IMR-90 (cell line): ENCODE data around the gene LGALS4. TPM values are rescaled to one million over a fixed set of nuclear protein-coding genes. Genes with fewer than 3 reads are reported as not detected.
"Not testable (repeated sequence)": the region's sequence is repeated elsewhere in the genome, so short reads cannot be mapped to it uniquely, and the experiment has no call there.

ENCODE experiments used
- ATAC-seq: fragments of 200-7000 bp; cut with Tn5 transposase; 2 replicates; pipeline ENCODE4 v1.9.1; 2020; ENCODE audit warnings: low read depth, mild to moderate bottlenecking, moderate library complexity
- BruUV-seq: library from RNA; stranded (reverse); fragments of 400-500 nt; replicated peaks from 2 replicates; lab custom pipeline; 2021; lab: Mats Ljungman, UMichigan
- CTCF ChIA-PET: fragments of 300-600 bp; formaldehyde crosslinking; extraction: SDS; loops from one replicate; lab custom pipeline; 2021; ENCODE audit warnings: antibody characterized with exemption; lab: Yijun Ruan, JAX
- POLR2A ChIA-PET: fragments of 300-600 bp; sonication (Branson Sonifier 250); formaldehyde crosslinking; loops from one replicate; lab custom pipeline; 2022; ENCODE audit warnings: antibody characterized with exemption; ENCODE audit not compliant: unreplicated experiment; lab: Charles Lee
- DNase-seq: peaks from one replicate; pipeline ENCODE4 v3.0.0; 2013
- H2AFZ ChIP-seq: replicated peaks from 2 replicates; pipeline ENCODE3; 2013; ENCODE audit warnings: low read length, mild to moderate bottlenecking; ENCODE audit not compliant: poor library complexity
- H2AK5ac ChIP-seq: 2 replicates; pipeline ENCODE4 v1.6.1; 2013; ENCODE audit warnings: low read depth, low read length, inconsistent platforms
- H2AK9ac ChIP-seq: replicated peaks from 2 replicates; pipeline ENCODE3; 2013; ENCODE audit warnings: mild to moderate bottlenecking, low read depth, low read length, moderate library complexity; ENCODE audit not compliant: poor library complexity
- H2BK120ac ChIP-seq: 2 replicates; pipeline ENCODE4 v1.6.1; 2013; ENCODE audit warnings: low read depth, low read length, inconsistent platforms
- H2BK15ac ChIP-seq: 3 replicates; pipeline ENCODE4 v1.6.1; 2013; ENCODE audit warnings: low read depth, low read length, inconsistent platforms
- H2BK20ac ChIP-seq: 2 replicates; pipeline ENCODE4 v1.6.1; 2013; ENCODE audit warnings: low read depth, mild to moderate bottlenecking, inconsistent platforms, low read length, moderate library complexity
- H2BK5ac ChIP-seq: 2 replicates; pipeline ENCODE4 v1.6.1; 2013; ENCODE audit warnings: mild to moderate bottlenecking, low read depth, low read length, inconsistent platforms; ENCODE audit not compliant: poor library complexity, severe bottlenecking
- H3K14ac ChIP-seq: replicated peaks from 2 replicates; pipeline ENCODE4 v1.6.1; 2013; ENCODE audit warnings: low read depth, low read length, inconsistent platforms
- H3K18ac ChIP-seq: 2 replicates; pipeline ENCODE4 v1.6.1; 2013; ENCODE audit warnings: low read depth, low read length, control low read depth
- H3K23ac ChIP-seq: 2 replicates; pipeline ENCODE4 v1.6.1; 2013; ENCODE audit warnings: low read depth, low read length, inconsistent platforms
- H3K27ac ChIP-seq: 2 replicates; pipeline ENCODE4 v1.5.1; 2013; ENCODE audit warnings: mild to moderate bottlenecking, control low read depth, low read length; ENCODE audit not compliant: insufficient read depth
- H3K27me3 ChIP-seq: 2 replicates; pipeline ENCODE4 v1.6.1; 2013; ENCODE audit warnings: low read length; ENCODE audit not compliant: control insufficient read depth, insufficient read depth
- H3K36me3 ChIP-seq: 2 replicates; pipeline ENCODE4 v1.6.1; 2013; ENCODE audit warnings: low read length, mixed read lengths; ENCODE audit not compliant: control insufficient read depth, insufficient read depth
- H3K4ac ChIP-seq: 2 replicates; pipeline ENCODE4 v1.6.1; 2013; ENCODE audit warnings: low read depth, low read length, inconsistent platforms
- H3K4me1 ChIP-seq: 2 replicates; pipeline ENCODE4 v1.6.1; 2013; ENCODE audit warnings: low read length, mixed read lengths; ENCODE audit not compliant: control insufficient read depth, insufficient read depth
- H3K4me2 ChIP-seq: 2 replicates; pipeline ENCODE4 v1.6.1; 2013; ENCODE audit warnings: low read depth, mild to moderate bottlenecking, control low read depth, low read length, moderate library complexity
- H3K4me3 ChIP-seq: 2 replicates; pipeline ENCODE4 v1.5.1; 2013; ENCODE audit warnings: low read depth, mild to moderate bottlenecking, control low read depth, low read length, moderate library complexity; ENCODE audit not compliant: insufficient read depth
- H3K56ac ChIP-seq: 2 replicates; pipeline ENCODE4 v1.6.1; 2013; ENCODE audit warnings: low read length, inconsistent platforms; ENCODE audit not compliant: insufficient read depth; ENCODE audit errors: extremely low read depth
- H3K79me1 ChIP-seq, 2 experiments: 2 replicates each; pipeline ENCODE4 v1.6.1; 2013; ENCODE audit warnings: low read length in 2 of 2, inconsistent platforms in 1 of 2, low read depth in 1 of 2
- H3K9ac ChIP-seq: 2 replicates; pipeline ENCODE4 v1.6.1; 2013; ENCODE audit warnings: low read depth, low read length, control low read depth
- H3K9me1 ChIP-seq: 2 replicates; pipeline ENCODE4 v1.6.1; 2013; ENCODE audit warnings: low read length, inconsistent platforms; ENCODE audit not compliant: insufficient read depth
- H3K9me3 ChIP-seq: 2 replicates; pipeline ENCODE4 v1.6.1; 2013; ENCODE audit warnings: low read length; ENCODE audit not compliant: control insufficient read depth, insufficient read depth
- H4K20me1 ChIP-seq: 2 replicates; pipeline ENCODE4 v1.6.1; 2013; ENCODE audit warnings: low read length, inconsistent platforms; ENCODE audit not compliant: insufficient read depth
- H4K5ac ChIP-seq: 2 replicates; pipeline ENCODE4 v1.6.1; 2013; ENCODE audit warnings: mild to moderate bottlenecking, low read depth, low read length, control low read depth
- H4K8ac ChIP-seq, 2 experiments: 2 replicates each; pipeline ENCODE4 v1.6.1; 2013; ENCODE audit warnings: low read depth in 2 of 2, low read length in 2 of 2, control low read depth in 1 of 2, inconsistent platforms in 1 of 2
- H4K91ac ChIP-seq: 2 replicates; pipeline ENCODE4 v1.6.1; 2013; ENCODE audit warnings: low read depth, low read length, inconsistent platforms; ENCODE audit not compliant: insufficient read depth
- CEBPB ChIP-seq: IDR thresholded peaks from 2 replicates; pipeline ENCODE4 v1.6.1; 2012; ENCODE audit warnings: low read depth, low read length, improper control_type of control experiment
- POLR2A ChIP-seq: IDR thresholded peaks from 2 replicates; pipeline ENCODE4 v1.6.1; 2012; ENCODE audit warnings: mild to moderate bottlenecking, low read depth, low read length
- RAD21 ChIP-seq: IDR thresholded peaks from 2 replicates; pipeline ENCODE4 v1.6.1; 2012; ENCODE audit warnings: low read length, improper control_type of control experiment
- RFX5 ChIP-seq: IDR thresholded peaks from 2 replicates; pipeline ENCODE4 v1.8.0; 2012; ENCODE audit warnings: low read depth, mild to moderate bottlenecking, low read length, moderate library complexity
- WGBS, 2 experiments: methylation state at CpG; one replicate each; pipeline versions ENCODE4 v1.1.5 to v1.1.7; 2013; ENCODE audit warnings: missing lambda C conversion rate in 2 of 2; ENCODE audit not compliant: insufficient read length in 1 of 2; ENCODE audit errors: extremely low coverage in 2 of 2; 5-methylcytosine and 5-hydroxymethylcytosine counted together
- dilution Hi-C: fragments of 300-500 bp; cut with HindIII; formaldehyde crosslinking; loops from one replicate; pipeline ENCODE4 v1.14.3; 2018; ENCODE audit warnings: low sequenced_read_pairs; ENCODE audit not compliant: unreplicated experiment
- in situ Hi-C: fragments of 300-500 bp; cut with MboI; formaldehyde crosslinking; loops from 3 replicates; pipeline ENCODE4 v1.14.3; 2019; ENCODE audit warnings: low sequenced_read_pairs, inconsistent platforms, mixed read lengths
- intact Hi-C: fragments of 100-400 bp; cut with micrococcal nuclease; formaldehyde crosslinking; loops from 2 replicates; pipeline ENCODE4 v1.10.0; 2022
- polyA plus RNA-seq, 3 experiments: library from polyadenylated mRNA; depleted of rRNA; stranded (reverse); fragments of >200 nt; gene quantifications; 2 replicates each; pipeline ENCODE4 v1.2.3, GENCODE V29; 2012; ENCODE audit warnings: low replicate concordance in 1 of 3
- total RNA-seq: library from RNA; depleted of rRNA; stranded (reverse); fragments of >200 nt; gene quantifications from 2 replicates; pipeline ENCODE4 v1.2.3, GENCODE V29; 2012

LGALS4 gene
- total and polyA plus RNA-seq, 2 of the 4 experiments (the other 2 are of a cell fraction), result 0.29 TPM; not detected in 1

DNA sequence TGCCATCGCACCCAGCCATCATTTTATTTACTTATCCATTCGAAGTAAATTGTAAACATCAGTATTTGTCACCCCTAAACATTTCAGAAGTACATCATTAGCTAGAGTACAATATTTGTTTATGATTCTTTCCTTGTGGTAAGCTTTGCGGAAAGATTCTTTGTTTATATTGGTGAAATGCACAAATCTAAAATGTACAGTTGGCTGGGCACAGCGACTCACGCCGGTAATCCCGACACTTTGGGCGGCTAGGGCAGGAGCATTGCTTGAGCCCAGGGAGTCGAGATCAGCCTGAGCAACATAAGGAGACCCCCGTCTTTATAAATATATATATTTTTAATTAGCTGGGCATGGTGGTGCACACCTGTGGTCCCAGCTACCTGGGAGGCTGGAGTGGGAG lies 13.6 kb downstream of the LGALS4 start:
- Histone ChIP-seq H3K18ac (no peak overlapping the region; the same call in 1 of the 2 replicates), H3K27me3 (peaks cover 2% of the 10 kb centered on the region; the same call in 1 of the 2 replicates), H3K9me3 (no peaks in the 10 kb centered on the region), H3K4me3 (no peak overlapping the region), H3K36me3 (no peaks in the 10 kb centered on the region), H4K8ac (peak overlapping the region; percentile 21 to 80; a peak in 3 of 4 replicates), H3K23ac (no peak overlapping the region), H4K20me1 (no peaks in the 10 kb centered on the region; the same call in 1 of the 2 replicates), H3K79me1 (no peaks in the 10 kb centered on the region), H2BK15ac (peak overlapping the region; percentile 34; the same call in 1 of the 3 replicates), H2AK9ac (no peak overlapping the region), H3K14ac (peak overlapping the region; percentile 87; the same call in 1 of the 2 replicates), H4K5ac (no peak overlapping the region), H3K4ac (peak overlapping the region; percentile 93; the same call in 1 of the 2 replicates), H2AFZ (no peak overlapping the region), H2BK120ac (peak overlapping the region; percentile 83), H2BK20ac (0 out of 2 replicates have a peak overlapping the region, but pooled peaks have one; percentile 72), H3K27ac (peak overlapping the region; percentile 63; the same call in 1 of the 2 replicates), H3K9me1 (peaks cover 5% of the 10 kb centered on the region; the same call in 1 of the 2 replicates), H4K91ac (peak overlapping the region; percentile 62), H3K4me1 (0 out of 2 replicates have a peak, but pooled peaks cover 2% of the 10 kb centered on the region), H2AK5ac (0 out of 2 replicates have a peak overlapping the region, but pooled peaks have one; percentile 23), H2BK5ac (peak overlapping the region; percentile 55), H3K9ac (no peak overlapping the region), H3K4me2 (no peak overlapping the region), H3K56ac (no peak overlapping the region; the same call in 1 of the 2 replicates)
- WGBS, 2 experiments, result no CpG with 5 or more reads among the region's 10 CpGs
- peak; percentile 42 for DNase-seq
- ChIA-PET POLR2A (interaction anchor here (0.6 kb wide), 1 partner anchor 87 kb away, joined by 4 read pairs; no protein-coding TSS in a partner anchor), CTCF (interaction anchor here (1.2 to 1.4 kb wide), 2 partner anchors 30 to 396 kb away, joined by 3 read pairs; no protein-coding TSS in a partner anchor)
- no peak for TF ChIP-seq POLR2A
- TF ChIP-seq RAD21, result no peak
- TF ChIP-seq CEBPB, result no peak
- no peak for TF ChIP-seq RFX5
- dilution Hi-C loops (no loop called here), intact Hi-C loops (loop anchor here (1.0 kb wide), 1 partner anchor 32 kb away; the partner anchor contains the start of gene ECH1), in situ Hi-C loops (no loop called here)
- peak; percentile 60 for ATAC-seq
- no TSS peak for BruUV-seq

- H4K8ac ChIP-seq, H3K9me3 ChIP-seq, H3K36me3 ChIP-seq, H3K27me3 ChIP-seq, H4K91ac ChIP-seq, in situ Hi-C loops, H3K27ac ChIP-seq, H4K20me1 ChIP-seq, H2AK9ac ChIP-seq, BruUV-seq, H3K9ac ChIP-seq, H4K5ac ChIP-seq, H2AFZ ChIP-seq, H3K14ac ChIP-seq, ATAC-seq, H3K56ac ChIP-seq, H3K4me2 ChIP-seq, POLR2A ChIA-PET, H3K23ac ChIP-seq, CTCF ChIA-PET, H2AK5ac ChIP-seq, intact Hi-C loops, H2BK15ac ChIP-seq, H3K4ac ChIP-seq, H2BK20ac ChIP-seq, H3K18ac ChIP-seq, H3K79me1 ChIP-seq, H3K4me1 ChIP-seq, H3K9me1 ChIP-seq, DNase-seq, dilution Hi-C loops, H3K4me3 ChIP-seq, H2BK120ac ChIP-seq, H2BK5ac ChIP-seq: not testable (repeated sequence)
- no CpG with 5 or more reads among the region's 33 CpGs for whole genome bisulfite sequencing, 2 experiments
Measured at GRCh38 chr19:38797781-38798180, 15.0 kb downstream of the LGALS4 start.
